Peyer's patch (tissue), 4 donors: Measurements from ENCODE around the gene WHAMM.

Source experiments
- POLR2A ChIP-seq, 2 donors: fragments of 450-650 bp; IDR thresholded peaks; one replicate each; pipeline ENCODE4 v1.5.1; 2017; ENCODE audit warnings: antibody characterized with exemption in 2 of 2, mild to moderate bottlenecking in 2 of 2, moderate library complexity in 2 of 2
- TF ChIP-seq, protein P1 (sequence below), 6 experiments: fragments of 450-650 bp in 4 of 6; fragments of 200-600 bp in 2 of 6; sonication (generic) in 1 of 6; IDR thresholded peaks; one replicate each; pipeline ENCODE4 v1.5.1; 2017 to 2019; ENCODE audit warnings: antibody characterized with exemption in 6 of 6, mild to moderate bottlenecking in 3 of 6, moderate library complexity in 1 of 6

DNA sequence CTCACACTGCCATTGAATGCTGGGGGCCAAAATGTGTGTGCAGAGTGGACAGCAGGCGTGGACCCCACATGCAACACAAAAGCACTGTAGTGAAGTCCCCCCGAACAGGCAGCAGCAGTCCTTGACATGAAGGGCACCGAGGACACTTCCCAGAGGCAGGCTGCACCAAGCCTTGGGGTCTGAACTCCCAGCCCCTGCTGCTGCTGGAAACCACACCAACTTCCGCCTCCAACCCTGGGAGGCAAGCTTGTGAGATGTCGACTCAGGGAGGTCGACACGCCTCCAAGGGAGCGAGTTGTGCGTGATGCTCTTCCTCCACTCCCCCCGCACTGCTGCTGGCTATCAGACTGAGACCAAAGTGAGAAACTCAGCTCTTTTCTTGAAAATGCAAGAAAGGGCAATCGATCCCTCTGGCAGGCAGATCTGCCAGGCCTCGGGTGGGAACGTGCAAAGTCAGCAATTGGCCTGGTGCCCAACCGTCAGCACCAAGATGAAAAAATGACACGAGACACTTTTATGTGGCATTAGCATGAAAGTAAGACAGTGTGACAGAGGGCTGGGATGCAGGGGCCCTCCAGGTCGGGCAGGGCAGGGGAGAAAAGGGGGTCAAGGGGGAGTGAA, 43.6 kb downstream of the WHAMM start:
- TF ChIP-seq POLR2A (IDR thresholded peaks at IDR 0.05), result no peak
- TF ChIP-seq, protein P1, sequence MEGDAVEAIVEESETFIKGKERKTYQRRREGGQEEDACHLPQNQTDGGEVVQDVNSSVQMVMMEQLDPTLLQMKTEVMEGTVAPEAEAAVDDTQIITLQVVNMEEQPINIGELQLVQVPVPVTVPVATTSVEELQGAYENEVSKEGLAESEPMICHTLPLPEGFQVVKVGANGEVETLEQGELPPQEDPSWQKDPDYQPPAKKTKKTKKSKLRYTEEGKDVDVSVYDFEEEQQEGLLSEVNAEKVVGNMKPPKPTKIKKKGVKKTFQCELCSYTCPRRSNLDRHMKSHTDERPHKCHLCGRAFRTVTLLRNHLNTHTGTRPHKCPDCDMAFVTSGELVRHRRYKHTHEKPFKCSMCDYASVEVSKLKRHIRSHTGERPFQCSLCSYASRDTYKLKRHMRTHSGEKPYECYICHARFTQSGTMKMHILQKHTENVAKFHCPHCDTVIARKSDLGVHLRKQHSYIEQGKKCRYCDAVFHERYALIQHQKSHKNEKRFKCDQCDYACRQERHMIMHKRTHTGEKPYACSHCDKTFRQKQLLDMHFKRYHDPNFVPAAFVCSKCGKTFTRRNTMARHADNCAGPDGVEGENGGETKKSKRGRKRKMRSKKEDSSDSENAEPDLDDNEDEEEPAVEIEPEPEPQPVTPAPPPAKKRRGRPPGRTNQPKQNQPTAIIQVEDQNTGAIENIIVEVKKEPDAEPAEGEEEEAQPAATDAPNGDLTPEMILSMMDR (IDR thresholded peaks at IDR 0.05), result no peak
